IPS-11a (cell line): ENCODE results near the gene BIRC7.

Experiments used
- H3K4me3 ChIP-seq: one replicate; pipeline ENCODE4 v1.5.1; 2013; ENCODE audit warnings: low read depth, low read length, control low read depth

Gene BIRC7

GRCh38 chr20:63224412-63225081 lies 11.2 kb upstream of the BIRC7 start:
- no peak overlapping the region for H3K4me3 ChIP-seq

- H3K4me3 ChIP-seq, result no peak overlapping the region
These were observed 10.6 kb upstream of the BIRC7 start for GRCh38 chr20:63225082-63225454.

GRCh38 chr20:63226042-63226943 lies 9.4 kb upstream of the BIRC7 start:
- H3K4me3 ChIP-seq, result no peak overlapping the region

- H3K4me3 ChIP-seq, result no peak overlapping the region
These were observed 8.4 kb upstream of the BIRC7 start for GRCh38 chr20:63227260-63227659.

DNA sequence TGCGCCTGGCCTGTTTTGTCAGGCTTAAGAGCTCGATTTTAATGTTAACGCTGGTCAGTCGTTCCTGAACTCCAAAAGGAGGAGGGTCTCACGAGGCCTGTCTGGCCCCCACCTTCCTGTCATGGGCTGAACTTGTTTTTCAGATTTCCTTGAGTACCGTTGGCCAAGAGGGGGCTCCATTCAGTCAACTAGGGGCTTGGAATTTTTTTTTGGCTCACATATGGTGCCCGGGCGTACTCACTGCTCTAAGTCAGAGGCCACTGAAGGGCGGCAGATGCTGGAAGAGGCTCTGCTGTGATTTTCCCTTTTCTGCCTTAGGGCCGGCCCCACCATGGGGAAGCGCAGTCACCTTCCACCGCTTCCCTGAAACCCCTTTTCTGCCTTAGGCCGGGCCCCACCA lies 6.9 kb upstream of the BIRC7 start:
- no peak overlapping the region for H3K4me3 ChIP-seq

- no peak overlapping the region for H3K4me3 ChIP-seq
These were observed 4.9 kb upstream of the BIRC7 start for GRCh38 chr20:63230800-63231268.

DNA sequence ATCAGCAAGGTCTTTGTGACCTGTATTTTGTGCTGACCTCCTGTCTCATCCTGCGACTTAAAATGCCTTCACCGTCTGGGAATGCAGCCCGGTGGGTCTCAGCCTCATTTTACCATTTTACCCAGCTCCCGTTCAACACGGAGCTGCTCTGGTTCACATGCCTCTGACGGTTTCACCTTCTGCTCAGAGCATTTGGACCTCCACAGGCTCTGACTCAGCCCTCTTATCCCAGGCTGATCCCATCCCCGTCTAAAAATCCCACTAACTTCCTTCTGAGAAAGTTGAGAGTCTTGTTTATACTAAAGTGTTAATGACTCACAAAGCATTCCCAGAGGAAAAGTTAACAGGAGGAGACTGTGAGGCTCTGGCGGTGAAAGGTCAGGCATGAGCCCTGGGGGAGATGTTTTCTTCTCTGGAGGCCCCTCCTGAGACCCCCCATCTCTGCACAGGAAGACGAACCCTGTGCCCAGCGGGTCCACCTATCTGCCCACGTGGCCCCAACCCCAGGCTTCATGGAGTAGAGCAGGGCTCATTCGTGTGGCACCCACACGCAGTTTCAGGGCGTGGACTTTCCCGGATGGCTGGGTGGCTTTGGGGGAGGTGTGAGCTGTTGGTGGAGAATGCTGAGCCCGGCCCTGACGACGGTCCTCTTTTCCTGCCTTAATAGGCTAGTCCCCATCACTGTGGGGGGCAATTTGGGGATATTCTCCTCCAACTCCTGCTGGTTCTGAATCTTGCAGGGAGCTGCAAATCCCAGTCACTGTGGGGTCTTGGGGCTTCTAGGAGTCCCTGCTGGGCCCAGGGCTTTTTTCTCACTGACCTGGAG lies 3.3 kb upstream of the BIRC7 start:
- no peak overlapping the region for H3K4me3 ChIP-seq

DNA sequence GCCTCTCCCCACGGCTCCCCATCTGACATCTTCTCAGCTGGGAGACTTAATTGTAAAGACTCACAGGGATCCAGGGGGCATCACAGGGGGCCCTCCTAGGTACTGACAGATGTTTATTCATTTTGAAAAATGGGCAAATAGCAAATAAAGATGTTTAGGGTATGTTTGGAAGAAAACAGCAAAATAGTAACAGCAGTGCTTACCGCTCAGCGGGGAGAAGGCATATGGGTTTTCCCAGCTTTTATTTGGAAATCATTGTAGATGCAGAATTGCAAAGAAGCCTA lies 2.7 kb upstream of the BIRC7 start:
- H3K4me3 ChIP-seq, result no peak overlapping the region

- H3K4me3 ChIP-seq, result no peak overlapping the region
These were observed 1.8 kb upstream of the BIRC7 start for GRCh38 chr20:63233924-63234323.

DNA sequence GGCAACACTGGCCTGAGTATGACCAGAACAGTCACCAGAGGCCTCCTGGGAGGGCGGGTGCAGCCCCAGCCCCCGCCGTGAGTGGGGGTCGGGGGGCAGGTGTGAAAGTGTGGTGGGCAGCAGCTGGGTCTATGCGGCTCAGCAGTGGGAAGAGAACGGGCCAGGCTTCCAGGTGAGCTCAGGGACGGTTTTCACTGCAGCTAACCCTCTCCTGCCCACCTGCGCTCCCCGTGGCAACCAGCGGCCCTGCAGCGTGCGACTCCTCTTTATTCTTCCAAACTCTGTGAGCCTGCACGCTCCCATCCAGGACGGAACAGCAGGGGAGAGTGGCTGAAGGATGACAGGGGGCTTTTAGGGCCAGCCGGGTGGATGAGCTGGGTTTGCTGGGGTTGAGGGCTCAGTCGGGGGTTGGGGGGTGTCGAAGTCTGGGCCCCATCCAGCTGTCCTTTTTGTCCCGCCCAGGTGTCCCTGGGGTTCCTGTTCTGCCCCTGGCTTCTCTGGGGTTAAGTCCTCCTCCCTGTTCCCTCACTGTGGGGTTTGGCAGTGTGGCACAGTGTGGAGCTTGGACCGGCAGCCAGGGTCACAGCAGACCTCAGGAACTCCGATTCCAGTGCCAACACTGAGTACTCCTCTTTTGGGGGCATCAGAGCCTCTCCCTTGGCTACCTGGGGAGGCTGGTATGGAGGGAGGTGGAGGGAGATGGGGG lies 859 bp upstream of the BIRC7 start:
- H3K4me3 ChIP-seq, result no peak overlapping the region

GRCh38 chr20:63236116-63236837 lies 572 bp downstream of the BIRC7 start:
- H3K4me3 ChIP-seq, result no peak overlapping the region

GRCh38 chr20:63238031-63238430 lies 2.3 kb downstream of the BIRC7 start:
- no peak overlapping the region for H3K4me3 ChIP-seq

GRCh38 chr20:63238514-63239125 lies 2.9 kb downstream of the BIRC7 start:
- no peak overlapping the region for H3K4me3 ChIP-seq

- H3K4me3 ChIP-seq, result no peak overlapping the region
These were observed 3.7 kb downstream of the BIRC7 start for GRCh38 chr20:63239431-63239830.

GRCh38 chr20:63240004-63240403 lies 4.3 kb downstream of the BIRC7 start:
- no peak overlapping the region for H3K4me3 ChIP-seq

GRCh38 chr20:63241272-63241671 lies 5.6 kb downstream of the BIRC7 start:
- H3K4me3 ChIP-seq, result no peak overlapping the region

DNA sequence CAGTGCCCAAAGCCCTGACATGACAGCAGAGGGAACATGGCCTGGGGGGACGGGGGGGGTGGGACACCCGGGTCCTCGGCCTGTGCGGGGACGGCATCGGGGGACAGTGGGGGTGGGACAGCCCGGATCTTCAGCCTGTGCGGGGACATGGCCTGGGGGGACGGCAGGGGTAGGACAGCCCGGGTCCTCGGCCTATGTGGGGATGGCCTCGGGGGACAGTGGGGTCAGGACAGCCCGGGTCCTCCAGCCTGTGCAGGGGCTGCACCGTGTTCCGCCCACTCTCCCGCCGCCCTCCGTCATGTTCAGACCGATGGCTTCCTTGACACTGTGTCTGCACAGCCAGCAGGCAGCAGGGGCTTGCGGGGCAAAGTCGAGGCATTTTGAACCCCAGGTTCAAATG lies 7.0 kb downstream of the BIRC7 start:
- no peak overlapping the region for H3K4me3 ChIP-seq

DNA sequence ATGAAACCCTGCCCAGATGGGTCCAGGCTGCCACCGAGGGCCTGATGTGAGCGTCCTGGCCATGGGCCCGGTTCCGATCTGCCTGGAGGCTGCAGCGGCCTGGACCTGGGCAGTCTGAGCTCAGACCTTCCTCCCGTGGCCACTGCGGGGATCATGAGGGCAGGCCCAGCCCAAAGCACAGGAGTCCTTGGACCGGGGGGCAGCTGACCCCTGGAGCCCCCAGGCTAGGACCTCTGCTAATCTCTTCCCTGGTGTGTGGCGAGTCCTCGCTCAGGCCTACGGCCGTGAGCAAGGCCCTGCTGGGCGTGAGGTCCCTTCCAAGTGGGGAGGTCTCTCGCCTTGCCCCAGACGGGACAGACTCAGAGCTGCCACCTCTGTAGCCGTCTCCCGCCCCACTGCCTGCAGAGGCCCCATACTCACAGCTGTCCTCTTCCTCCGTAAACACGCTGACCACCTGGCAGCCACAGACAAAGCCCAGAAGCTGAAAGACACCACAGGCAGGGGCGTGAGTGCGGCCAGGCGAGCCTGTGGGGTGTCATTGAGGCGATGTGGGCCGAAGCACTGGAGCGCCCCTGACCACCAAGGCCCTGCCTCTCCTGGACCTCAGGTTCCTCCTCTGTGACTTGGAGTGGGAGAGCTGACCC lies 8.0 kb downstream of the BIRC7 start:
- H3K4me3 ChIP-seq, result no peak overlapping the region

GRCh38 chr20:63244468-63244867 lies 8.8 kb downstream of the BIRC7 start:
- H3K4me3 ChIP-seq, result no peak overlapping the region
